ENCODE results near the gene OLFML1.

OLFML1 gene

DNA sequence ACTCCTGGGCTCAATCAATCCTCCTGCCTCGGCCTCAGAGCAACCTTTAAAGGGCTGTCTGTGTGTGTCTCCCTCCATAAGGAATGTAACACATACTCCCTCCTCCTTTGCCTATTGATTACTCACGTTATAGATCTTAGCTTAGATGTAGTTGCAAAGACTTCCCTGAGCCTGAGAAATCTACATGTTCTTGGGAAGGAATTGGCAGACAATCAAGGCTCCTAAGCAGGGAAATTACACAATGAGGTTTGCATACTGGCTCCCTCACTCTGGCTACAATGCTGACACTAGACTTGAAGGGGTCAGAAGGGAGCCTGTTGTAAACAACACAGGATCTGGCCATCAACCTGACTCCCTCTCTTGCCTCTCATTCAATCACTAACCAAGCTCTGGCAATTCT lies 5.2 kb upstream of the OLFML1 start:
- DNase-seq (ENCODE audit: low read depth) = no peak

DNA sequence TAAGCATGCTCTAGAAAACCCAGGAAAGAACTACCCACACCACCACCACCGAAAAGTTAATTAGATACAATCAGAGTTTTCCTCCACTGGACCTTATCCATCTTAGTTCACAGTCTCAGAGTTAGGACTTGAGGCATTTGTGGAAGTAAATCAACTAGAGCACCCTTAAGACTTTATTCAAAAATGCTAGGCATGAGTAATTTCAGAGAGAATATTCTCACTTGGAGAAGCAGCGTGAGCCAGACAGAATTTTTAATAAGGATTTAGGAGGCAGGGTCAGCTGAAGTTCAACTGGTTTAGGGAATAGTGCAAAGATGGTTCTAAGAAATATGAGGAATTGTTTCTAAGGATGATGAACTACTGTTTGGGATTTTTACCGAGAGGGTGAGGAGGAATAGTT lies 1.2 kb upstream of the OLFML1 start:
- DNase-seq (ENCODE audit: low read depth) = no peak

DNA sequence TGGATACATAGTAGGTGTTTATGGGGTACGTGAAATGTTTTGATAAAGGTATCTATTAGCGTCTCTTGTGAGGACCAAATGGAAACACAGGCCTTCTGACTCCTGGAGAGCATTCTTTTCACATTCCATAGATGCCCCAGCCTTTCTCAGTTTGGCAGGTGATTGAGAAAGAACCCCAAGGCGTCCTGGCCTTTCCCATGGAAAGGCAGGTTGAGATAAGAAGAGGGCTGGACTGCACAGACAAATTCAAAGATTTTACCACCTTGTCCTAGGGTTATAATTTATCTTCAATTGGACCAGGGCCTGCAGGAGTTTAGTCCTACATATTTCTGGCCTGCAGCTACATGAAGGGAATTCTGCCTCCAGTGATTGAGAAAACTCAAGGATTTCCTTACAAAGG lies 661 bp upstream of the OLFML1 start:
- no peak for DNase-seq (ENCODE audit: low read depth)

DNA sequence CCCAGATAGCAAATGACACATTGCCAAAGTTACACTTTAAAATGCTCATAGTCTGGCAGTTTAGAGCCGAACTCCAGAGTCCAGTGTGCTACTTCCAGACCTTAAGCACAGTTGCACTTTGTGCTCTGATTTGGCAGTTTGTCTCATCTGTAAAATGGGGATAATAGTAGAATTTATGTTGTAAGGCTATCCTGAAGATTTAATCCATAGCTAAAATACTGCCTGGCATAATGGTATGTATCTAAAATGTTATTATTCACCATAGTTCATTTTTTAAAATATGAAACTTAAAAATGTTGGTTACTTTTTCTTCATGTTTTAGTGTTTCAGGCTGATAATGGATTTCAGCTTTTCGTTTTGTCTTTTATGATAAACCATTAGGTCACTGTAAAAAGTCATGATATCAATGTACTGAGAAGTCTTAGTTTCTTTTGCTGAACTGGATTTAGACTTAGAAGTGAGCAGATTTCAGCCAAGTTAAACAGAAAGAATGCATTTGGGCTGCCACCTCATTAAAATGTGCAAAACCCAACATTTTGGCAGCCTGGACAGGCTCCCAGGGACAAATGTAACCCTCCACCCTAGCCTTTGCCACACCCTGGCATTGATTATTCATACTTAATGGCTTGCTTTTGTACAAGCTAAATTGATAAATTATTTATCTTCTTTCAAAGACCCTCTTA lies 933 bp downstream of the OLFML1 start:
- no peak for DNase-seq (ENCODE audit: low read depth)

DNA sequence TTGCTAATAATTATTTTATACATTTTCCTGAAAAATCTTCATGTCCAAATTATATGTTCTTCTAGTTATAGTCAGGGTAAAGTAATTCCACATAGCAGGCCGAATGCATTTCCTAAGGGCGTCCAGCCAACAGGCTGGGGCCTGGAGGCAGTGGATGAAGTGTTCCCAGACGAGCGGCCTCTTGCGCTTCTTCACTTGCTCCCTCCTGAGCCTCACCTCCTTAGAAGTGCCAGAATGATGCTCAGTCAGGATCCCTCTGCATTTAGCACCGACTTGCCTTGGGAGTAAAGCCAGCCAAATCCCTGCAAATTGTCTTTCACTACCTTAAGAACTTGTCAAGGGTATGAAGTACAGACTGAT lies 1.5 kb downstream of the OLFML1 start:
- DNase-seq (ENCODE audit: low read depth) = no peak

DNA sequence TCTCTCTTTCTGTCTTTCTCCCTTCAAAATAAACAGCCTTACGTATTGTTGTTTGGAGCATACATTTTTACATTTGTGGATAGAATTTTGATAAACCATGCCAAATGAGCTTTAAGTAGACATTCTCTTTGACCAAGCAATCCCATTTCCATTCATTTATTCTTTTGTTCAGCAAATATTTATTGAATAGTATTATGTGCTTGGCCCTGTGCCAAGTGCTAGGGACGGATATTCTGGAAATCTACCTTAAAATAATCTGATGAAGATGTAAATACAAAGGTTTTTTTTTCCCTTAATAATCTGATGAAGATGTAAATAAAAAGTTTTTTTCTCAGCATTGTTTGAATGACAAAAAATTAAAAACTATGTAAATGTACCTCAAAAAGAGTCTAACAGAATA lies 2.1 kb downstream of the OLFML1 start:
- DNase-seq (ENCODE audit: low read depth) = no peak

DNA sequence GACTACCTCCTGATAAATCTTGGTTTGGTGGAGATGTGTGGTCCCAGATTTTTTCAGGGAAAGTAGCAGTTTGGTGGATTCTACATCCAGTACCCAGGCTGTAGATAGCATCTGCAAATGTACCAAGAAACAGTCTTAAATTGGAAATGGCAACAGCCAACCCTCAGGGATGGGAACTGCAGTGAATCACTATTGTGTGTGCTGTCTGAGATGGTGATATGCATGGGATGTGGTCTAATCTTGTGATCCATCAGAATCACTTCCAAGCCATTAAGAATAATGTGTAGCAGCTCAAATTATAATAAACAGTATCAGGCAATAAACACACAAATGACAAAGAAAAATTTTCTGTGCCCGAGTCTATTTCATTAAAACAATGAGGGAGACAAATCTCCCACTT lies 3.4 kb downstream of the OLFML1 start:
- no peak for DNase-seq (ENCODE audit: low read depth)

DNA sequence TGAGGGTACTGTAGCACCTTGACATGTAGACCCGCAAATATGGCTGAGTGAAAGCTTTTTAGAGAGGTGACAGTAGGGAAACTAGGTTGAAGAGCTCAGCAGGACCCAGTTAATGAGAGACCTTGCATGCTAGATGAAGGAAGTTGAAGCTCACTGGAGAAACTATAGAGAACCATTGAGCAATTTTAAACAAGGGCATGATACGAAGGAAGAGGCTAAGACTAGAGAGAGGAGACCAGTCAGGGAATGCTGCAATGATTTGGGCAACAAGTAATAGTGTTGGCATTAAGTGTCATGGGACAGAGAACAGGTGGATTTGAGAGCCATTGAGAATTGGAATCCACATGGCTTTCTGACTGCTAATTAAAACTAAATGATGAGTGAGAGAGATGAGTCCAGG lies 4.1 kb downstream of the OLFML1 start:
- DNase-seq (ENCODE audit: low read depth) = no peak

DNA sequence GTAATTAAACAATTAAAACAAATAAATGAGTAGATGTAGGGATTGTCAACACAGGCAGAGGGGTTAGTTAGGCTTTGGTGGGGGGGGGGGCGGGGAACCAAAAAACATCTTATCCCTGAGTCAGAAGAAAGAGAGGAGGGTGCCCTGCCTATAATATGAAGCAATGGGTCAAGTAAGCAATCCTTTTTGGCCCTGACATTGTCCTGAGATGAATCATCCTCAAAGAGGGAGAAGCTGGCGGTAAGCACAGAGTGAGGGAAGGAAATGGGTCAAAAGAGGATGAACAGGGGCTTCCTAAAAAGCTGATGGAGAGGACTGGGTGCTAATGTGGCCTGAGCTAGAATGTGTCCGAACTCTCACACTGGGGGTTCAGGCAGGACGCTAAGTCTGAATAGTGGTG lies 4.7 kb downstream of the OLFML1 start:
- no peak for DNase-seq (ENCODE audit: low read depth)

DNA sequence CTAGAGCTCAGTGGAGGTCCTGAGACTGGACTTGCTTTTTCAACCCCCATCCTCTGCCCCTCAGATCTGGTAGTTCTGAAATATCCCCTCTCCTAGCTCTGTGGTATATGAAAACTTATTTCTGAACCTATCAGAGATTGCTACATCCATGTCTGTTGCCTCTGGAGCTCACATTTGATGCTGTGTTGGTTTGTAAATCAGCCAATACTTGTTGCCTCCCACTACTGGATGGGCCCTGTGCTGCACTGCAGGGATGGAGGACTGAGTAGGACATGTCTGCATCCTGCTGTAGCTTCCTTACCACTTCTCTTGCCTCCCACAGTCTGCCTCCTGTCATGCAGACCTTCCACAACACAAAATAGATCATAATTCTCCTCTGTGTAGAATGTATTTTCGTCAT lies 5.2 kb downstream of the OLFML1 start:
- DNase-seq (ENCODE audit: low read depth) = no peak

DNA sequence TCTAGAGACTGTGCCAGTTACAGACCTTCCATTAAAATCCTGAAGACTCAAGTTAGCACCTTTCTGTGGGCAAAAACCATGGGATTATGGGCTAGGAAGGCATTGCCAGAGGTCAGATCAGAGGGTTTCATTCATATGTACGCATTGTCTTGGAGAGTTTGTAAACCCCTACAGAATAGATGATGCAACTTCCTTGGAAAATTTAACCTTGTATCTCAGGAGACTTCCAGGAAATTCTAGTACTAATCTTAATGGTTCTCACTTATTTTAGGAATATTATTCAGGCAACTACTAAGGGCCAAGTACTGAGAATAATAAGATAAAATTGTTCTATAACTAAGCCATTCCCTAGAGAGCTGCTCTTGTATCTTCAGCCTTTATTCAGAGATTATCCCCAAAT lies 6.9 kb downstream of the OLFML1 start:
- DNase-seq (ENCODE audit: low read depth) = no peak

DNA sequence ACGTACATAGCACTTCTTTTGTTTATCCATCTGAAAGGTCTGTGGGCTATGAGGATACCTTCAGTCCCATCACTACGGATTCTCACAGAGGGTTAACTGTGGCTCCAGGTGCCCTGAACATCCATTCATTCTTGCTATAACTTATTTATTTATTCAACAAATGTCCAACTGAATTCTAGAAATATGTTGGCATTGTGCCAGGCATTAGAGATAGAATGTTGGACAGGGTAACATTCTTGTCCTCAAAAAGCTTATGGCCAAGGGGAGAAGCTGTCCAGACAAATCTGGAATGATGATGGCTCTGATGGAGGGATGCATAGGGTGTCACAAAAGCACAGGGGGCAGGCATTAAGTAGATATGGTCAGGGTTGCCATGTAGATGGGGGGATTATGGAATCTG lies 8.4 kb downstream of the OLFML1 start:
- DNase-seq (ENCODE audit: low read depth) = no peak

DNA sequence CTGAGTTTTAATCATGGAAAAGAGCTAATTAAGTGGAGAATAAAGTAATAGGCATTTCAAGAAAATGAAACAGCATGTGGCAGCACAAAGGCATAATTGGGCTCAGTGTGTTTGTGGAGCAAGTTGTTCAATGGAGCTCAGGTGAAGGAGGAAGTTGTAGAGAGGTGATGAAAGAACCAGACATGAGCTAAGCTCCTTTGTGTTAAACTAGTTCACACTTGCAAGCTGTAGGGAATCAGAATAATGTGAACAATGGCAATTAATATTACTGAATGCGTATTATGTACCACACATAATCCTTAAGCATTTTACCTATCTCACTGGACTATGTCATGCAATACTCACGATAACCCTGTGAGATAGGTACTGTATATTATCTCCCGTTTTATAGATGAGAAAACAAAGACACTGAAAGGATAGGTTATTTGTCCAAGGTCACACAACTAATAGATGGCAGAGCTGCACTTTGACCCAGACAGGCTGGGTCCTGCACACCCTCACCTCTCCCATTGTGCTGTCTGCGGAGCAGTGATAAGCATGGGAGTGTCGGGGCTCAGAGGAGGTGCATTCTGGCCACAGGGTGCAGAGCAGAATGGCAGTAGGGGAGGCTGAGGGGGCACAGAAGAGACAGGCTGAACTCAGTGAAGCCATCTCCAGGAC lies 8.9 kb downstream of the OLFML1 start:
- no peak for DNase-seq (ENCODE audit: low read depth)

DNA sequence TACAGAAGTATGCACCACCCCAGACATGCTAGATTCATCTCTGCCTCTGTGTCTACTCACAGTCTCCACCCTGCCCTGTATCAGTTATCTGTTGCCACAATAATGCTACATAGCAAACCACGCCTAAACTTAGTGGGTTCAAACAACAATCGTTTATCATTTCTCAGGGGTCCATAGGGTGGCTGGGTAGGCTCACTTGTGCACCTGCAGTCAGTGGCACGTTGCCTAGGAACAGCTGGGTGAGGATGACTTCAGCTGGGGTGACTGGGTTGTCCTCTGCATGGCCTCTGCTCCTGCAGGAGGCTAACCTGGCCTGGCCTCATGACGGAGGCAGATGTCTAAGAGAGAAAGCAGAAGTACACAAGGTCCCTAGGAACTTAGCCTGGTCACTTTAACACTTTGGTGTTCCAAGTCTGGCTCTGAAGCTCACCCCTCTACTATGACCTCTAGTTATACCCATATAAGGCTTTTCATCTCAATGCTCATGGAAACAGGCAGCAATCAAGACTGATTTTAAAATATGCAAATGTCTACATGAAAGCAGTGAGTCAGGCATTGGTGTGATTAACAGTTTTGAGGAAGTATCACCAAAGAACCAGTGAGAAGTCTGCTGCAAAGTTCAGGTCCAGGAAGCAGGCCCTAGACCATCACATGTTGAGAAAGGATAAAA lies 10.7 kb downstream of the OLFML1 start:
- no peak for DNase-seq (ENCODE audit: low read depth)

DNA sequence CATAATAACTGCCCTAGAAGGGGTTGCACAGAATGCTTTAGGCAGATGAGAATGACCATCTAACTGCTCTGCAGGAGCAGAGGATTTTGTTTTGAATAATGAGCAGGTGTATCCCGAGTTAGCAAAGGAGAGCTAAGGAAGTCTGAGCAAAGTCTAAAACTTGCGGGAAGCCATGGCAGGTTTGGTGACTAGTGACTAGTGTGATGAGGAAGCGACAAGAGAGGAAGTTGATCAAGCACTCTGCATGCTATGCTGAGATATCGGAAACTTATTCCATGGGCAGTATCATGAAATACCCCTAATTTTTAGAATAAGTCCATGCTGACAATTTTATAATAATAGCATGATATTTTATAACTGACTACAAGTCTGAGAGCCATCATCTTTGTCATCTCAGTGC lies 12.9 kb downstream of the OLFML1 start:
- no peak for DNase-seq (ENCODE audit: low read depth)

DNA sequence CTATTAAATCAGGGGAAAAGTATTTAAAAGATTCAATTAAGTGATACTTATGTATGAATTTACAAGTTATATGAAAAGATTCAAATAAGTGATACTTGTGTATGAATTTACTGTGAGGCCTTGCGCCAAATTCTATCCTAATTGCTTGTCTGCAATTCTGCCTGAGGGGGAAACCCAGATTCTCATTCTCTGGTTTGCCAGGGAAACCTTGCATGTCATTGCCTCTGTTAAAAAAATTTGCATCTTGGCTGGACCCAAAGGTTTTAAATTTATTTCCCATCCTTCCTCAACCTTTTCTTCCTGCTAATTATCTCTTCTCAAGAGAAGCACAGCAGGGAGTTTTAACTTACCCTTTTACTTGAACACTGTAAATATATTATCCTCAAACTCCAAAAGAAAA lies 13.8 kb downstream of the OLFML1 start:
- no peak for DNase-seq (ENCODE audit: low read depth)

DNA sequence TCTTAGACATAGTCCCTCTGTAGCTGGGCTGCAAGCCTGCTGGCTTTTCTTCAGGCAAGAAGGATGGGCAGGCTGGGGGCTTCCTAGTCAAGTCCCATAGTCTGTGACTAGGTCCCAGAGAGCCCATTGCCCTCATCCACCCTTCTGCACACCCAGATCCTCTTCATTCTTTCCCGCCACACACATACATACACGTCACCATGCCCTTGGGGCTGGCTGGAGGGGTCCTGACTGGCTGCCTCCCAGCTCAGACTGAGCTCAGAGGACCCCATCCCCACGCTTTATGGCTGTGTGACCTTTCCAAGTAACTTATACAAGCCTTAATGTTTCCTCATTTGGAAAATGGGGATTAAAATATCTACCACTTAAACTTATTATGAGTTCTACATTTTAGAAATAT lies 14.9 kb downstream of the OLFML1 start:
- DNase-seq (ENCODE audit: low read depth) = no peak

DNA sequence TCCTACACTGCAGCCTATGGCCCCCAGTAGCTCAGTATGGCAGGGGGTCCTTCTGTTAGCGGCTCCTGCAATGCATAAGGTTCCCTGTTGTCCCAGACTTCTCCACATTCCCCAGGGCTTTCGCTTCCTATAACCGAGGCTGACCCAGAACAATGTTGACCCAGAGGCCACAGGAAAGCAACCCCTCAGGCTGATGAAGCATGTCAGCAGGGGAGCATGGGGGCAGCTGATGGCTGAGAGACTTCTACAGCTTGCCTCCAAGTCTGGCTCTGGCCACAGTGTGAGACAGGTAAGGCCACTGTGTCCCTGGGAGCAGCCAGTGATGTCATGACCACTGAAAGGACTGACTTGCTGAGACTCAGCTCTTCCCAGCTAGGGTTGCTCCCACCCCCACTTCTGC lies 15.9 kb downstream of the OLFML1 start:
- no peak for DNase-seq (ENCODE audit: low read depth)

DNA sequence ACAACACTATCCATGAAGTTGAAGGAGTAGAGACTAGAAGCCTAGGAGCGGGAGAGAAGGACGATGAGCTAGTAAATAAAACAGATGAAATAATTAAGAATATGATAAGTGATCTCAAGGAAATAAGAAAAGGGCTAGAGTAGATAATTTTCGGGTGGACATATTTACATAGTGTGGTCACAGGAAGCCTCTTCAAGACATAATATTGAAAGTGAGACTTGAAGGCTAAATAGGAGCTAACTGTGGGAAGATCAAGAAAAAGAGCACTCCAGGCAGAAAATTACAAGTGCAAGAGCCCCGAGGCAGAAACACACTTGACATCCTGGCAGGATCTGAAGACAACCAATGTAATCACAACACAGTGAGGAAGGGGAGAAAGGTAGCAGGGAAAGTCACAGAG lies 16.6 kb downstream of the OLFML1 start:
- no peak for DNase-seq (ENCODE audit: low read depth)

DNA sequence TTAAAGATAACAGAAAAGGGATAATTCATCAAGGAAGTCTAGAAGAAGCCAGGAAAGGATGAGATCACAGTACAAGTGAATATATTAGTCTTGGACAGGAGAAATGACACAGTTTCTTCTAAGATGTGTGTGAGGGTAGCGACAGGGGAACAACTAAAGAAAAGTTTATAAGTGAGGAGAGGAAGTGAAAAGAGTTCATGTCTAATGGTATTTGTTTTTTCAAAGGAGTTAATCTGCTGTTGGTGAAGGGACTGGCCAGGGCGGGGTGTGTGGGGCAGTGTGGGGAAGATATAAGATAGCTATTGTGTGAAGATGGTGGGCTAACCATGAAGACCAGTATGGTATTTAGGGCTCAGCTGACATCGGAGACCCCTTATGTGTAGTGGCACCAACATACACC lies 20.9 kb downstream of the OLFML1 start:
- no peak for DNase-seq (ENCODE audit: low read depth)

DNA sequence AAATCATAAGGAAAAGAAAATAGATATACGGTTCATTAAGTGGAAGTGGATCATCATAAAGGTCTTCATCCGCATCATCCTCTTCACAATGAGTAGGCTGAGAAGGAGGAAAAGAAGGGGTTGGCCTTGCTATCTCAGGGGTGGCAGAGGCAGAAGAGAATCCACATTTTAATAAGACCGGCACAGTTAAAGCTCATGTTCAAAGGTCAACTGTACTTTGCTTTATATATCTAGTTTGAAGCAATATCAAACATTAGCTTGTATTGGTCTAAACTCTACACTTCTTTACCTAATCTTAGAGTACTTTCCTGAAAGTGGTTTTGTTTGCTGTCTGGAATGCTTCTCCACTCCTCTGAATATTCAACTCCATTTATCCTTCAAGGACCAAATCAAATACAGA lies 22.8 kb downstream of the OLFML1 start:
- DNase-seq (ENCODE audit: low read depth) = no peak

DNA sequence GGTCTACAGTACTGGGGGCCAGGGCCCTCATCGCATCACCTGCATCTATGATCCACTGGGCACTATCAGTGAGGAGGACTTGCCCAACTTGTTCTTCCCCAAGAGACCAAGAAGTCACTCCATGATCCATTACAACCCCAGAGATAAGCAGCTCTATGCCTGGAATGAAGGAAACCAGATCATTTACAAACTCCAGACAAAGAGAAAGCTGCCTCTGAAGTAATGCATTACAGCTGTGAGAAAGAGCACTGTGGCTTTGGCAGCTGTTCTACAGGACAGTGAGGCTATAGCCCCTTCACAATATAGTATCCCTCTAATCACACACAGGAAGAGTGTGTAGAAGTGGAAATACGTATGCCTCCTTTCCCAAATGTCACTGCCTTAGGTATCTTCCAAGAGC lies 24.7 kb downstream of the OLFML1 start:
- no peak for DNase-seq (ENCODE audit: low read depth)

DNA sequence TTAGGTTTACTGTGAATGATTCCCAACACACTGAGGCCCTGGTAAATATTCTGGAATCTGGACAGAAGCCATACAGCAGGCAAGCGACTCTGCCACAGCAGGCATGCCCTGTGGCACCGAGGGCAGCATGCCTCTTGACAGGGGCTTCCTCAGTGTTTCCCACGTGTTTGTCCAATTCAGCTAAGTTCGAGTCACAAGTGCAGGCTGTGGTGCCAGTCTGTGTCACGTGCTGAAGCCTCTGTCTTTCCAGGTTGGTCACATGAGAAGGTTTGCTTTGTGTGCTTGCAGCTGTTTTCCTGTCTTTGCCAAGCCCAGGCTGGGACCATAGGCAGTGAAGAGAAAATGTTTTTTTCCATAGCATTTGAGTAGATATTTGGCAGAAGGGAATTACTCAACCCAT lies 26.1 kb downstream of the OLFML1 start:
- no peak for DNase-seq (ENCODE audit: low read depth)

Data from stimulated activated CD8-positive, alpha-beta memory T cell treated with anti-CD3 and anti-CD28 coated beads, Interleukin-4, amount 100 ng/mL, for 24 hours (primary cell).